ENCODE measurements around the gene MCM10. TPM values are rescaled to one million over a fixed set of nuclear protein-coding genes. Genes with fewer than 3 reads are reported as not detected.

Gene MCM10
- total and polyA plus RNA-seq, 9 of the 15 experiments (the other 6 are each of a cell fraction or from before 2014, with no cell fraction given): 10.4 to 68.1 (median 48.0) TPM

DNA sequence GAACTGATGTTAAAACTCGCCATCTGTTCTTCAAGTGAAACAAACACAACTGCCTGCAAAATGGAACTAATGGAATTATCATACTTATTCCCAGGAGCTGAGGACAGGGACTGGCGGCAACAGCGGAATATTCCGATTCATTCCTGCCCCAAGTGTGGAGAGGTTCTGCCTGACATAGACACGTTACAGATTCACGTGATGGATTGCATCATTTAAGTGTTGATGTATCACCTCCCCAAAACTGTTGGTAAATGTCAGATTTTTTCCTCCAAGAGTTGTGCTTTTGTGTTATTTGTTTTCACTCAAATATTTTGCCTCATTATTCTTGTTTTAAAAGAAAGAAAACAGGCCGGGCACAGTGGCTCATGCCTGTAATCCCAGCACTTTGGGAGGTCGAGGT, 24.7 kb upstream of the MCM10 start (continued):
- no peak for TF ChIP-seq CREM (IDR thresholded peaks at IDR 0.05; ENCODE audit: low read depth)
- TF ChIP-seq TRIM24 (IDR thresholded peaks at IDR 0.05): peak; percentile 84 to 87; a peak in 2 of 4 replicates
- no peak for TF ChIP-seq SRSF7 (optimal IDR thresholded peaks at IDR 0.05; ENCODE audit: low read depth, low read length)
- no peak for TF ChIP-seq RB1 (IDR thresholded peaks at IDR 0.05; ENCODE audit: low read depth)
- TF ChIP-seq ARID1B (IDR thresholded peaks at IDR 0.05): no peak
- TF ChIP-seq JUND (IDR thresholded peaks at IDR 0.05; ENCODE audit: borderline replicate concordance, low read depth, low read length): 0 out of 2 replicates have a peak, but pooled peaks have one; percentile 8
- no peak for TF ChIP-seq JUND (tag; IDR thresholded peaks at IDR 0.05; ENCODE audit: borderline replicate concordance, low read depth, low read length)
- no peak for TF ChIP-seq ZNF23 (CRISPR knock-in tag; IDR thresholded peaks at IDR 0.05)
- no peak for TF ChIP-seq SRSF1 (IDR thresholded peaks at IDR 0.05; ENCODE audit: low read depth, low read length)
- no peak for TF ChIP-seq ZNF347 (CRISPR knock-in tag; IDR thresholded peaks at IDR 0.05; ENCODE audit: low read depth)
- TF ChIP-seq, protein P1, sequence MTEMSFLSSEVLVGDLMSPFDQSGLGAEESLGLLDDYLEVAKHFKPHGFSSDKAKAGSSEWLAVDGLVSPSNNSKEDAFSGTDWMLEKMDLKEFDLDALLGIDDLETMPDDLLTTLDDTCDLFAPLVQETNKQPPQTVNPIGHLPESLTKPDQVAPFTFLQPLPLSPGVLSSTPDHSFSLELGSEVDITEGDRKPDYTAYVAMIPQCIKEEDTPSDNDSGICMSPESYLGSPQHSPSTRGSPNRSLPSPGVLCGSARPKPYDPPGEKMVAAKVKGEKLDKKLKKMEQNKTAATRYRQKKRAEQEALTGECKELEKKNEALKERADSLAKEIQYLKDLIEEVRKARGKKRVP (CRISPR knock-in tag; IDR thresholded peaks at IDR 0.05): 0 out of 2 replicates have a peak, but pooled peaks have one; percentile 52
- TF ChIP-seq ZBTB8A (IDR thresholded peaks at IDR 0.05; ENCODE audit: partially characterized antibody): no peak
- peak; percentile 9 for TF ChIP-seq MEIS2 (IDR thresholded peaks at IDR 0.05; ENCODE audit: partially characterized antibody)

DNA sequence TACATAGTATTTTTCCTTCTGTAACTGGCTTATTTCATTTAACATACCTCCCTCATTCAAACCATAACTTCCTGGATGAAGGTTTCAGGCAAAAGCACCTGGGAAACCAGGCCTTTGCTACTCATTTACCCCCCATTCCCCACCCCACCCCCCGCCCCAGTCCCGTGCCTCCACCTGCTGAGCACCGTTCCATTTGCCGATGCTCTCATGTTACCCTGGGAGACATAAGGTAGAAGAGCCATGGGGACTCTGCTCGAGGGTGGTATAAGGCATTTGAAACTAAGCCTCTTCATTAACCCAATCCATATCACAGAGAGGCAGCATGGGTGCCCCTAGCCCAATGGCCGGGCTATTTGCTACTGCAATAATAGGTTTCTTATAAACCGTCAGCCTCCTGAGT, 22.2 kb upstream of the MCM10 start:
- no TSS peak for BruUV-seq (replicated peaks)
- 14% methylated on average over 7 of the region's 7 CpGs for WGBS (ENCODE audit: insufficient coverage, low coverage, missing lambda C conversion rate)
- Histone ChIP-seq H3K9me1 (ENCODE audit: control insufficient read depth, insufficient read depth, low read length) (no peaks in the 10 kb centered on the region), H3K36me3 (ENCODE audit: control insufficient read depth, insufficient read depth, low read length) (no peaks in the 10 kb centered on the region), H3K4me3 (no peak overlapping the region), H3K79me2 (ENCODE audit: control insufficient read depth, insufficient read depth, low read length) (no peaks in the 10 kb centered on the region), H4K20me1 (replicated peaks; ENCODE audit: control insufficient read depth, insufficient read depth, low read length) (no peaks in the 10 kb centered on the region), H3K27ac (ENCODE audit: extremely low read depth, low read depth, low read length) (no peak overlapping the region), H3K4me1 (replicated peaks in 1 of 2; ENCODE audit: control insufficient read depth in 2 of 2, insufficient read depth in 2 of 2, low read length in 2 of 2) (no peaks in the 10 kb centered on the region; a peak in 1 of 5 replicates), H2AFZ (ENCODE audit: low read depth, low read length) (no peak overlapping the region), H3K4me2 (ENCODE audit: insufficient read depth, low read length) (no peak overlapping the region), H3K9ac (ENCODE audit: insufficient read depth in 1 of 2, low read depth in 2 of 2, low read length in 2 of 2) (no peak overlapping the region), H3K9me3 (replicated peaks; ENCODE audit: control insufficient read depth, insufficient read depth, low read depth, low read length) (no peaks in the 10 kb centered on the region), H3K27me3 (ENCODE audit: control insufficient read depth in 2 of 2, insufficient read depth in 2 of 2, low read length in 2 of 2) (no peaks in the 10 kb centered on the region)
- POLR2A ChIA-PET: no interaction called here
- CTCF ChIA-PET (ENCODE audit: low intra/inter-chr PET ratio): no interaction called here
- no peak for DNase-seq (ENCODE audit: extremely low read depth in 1 of 4, low spot score in 3 of 4)
- in situ Hi-C loops (cut with MboI): no loop called here
- FAIRE-seq: no peak
- no peak; the same call in 2 of the 3 replicates for ATAC-seq
- intact Hi-C loops (cut with micrococcal nuclease): no loop called here
- TF ChIP-seq NONO (IDR thresholded peaks at IDR 0.05; ENCODE audit: low read depth in 2 of 2, low read length in 1 of 2) (no peak), CEBPG (CRISPR knock-in tag; IDR thresholded peaks at IDR 0.05) (no peak), CEBPG (tag; conservative IDR thresholded peaks at IDR 0.05 in 1 of 2, IDR thresholded peaks at IDR 0.05 in 1 of 2) (no peak), BRF1 (IDR thresholded peaks at IDR 0.05; ENCODE audit: borderline replicate concordance, extremely low read depth, insufficient read length) (no peak), ELF4 (CRISPR knock-in tag; IDR thresholded peaks at IDR 0.05) (no peak), MTA3 (IDR thresholded peaks at IDR 0.05; ENCODE audit: borderline replicate concordance) (no peak), SRF (CRISPR knock-in tag; IDR thresholded peaks at IDR 0.05) (no peak), MECOM (CRISPR knock-in tag; IDR thresholded peaks at IDR 0.05) (no peak)
- TF ChIP-seq, protein P2, sequence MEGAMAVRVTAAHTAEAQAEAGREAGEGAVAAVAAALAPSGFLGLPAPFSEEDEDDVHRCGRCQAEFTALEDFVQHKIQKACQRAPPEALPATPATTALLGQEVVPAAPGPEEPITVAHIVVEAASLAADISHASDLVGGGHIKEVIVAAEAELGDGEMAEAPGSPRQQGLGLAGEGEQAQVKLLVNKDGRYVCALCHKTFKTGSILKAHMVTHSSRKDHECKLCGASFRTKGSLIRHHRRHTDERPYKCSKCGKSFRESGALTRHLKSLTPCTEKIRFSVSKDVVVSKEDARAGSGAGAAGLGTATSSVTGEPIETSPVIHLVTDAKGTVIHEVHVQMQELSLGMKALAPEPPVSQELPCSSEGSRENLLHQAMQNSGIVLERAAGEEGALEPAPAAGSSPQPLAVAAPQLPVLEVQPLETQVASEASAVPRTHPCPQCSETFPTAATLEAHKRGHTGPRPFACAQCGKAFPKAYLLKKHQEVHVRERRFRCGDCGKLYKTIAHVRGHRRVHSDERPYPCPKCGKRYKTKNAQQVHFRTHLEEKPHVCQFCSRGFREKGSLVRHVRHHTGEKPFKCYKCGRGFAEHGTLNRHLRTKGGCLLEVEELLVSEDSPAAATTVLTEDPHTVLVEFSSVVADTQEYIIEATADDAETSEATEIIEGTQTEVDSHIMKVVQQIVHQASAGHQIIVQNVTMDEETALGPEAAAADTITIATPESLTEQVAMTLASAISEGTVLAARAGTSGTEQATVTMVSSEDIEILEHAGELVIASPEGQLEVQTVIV (CRISPR knock-in tag; IDR thresholded peaks at IDR 0.05; ENCODE audit: borderline replicate concordance): no peak

Measured in K562 (cell line).